K562 (cell line): ENCODE measurements around the gene SOCS3. TPM values are rescaled to one million over a fixed set of nuclear protein-coding genes. Genes with fewer than 3 reads are reported as not detected.

ENCODE experiments used
- ATAC-seq: fragments of 200-7000 bp; cut with Tn5 transposase; 3 replicates; pipeline ENCODE4 v1.9.1; 2020; ENCODE audit warnings: moderate library complexity
- BruUV-seq: library from RNA; stranded (reverse); fragments of 400-500 nt; replicated peaks from 2 replicates; lab custom pipeline; 2021; lab: Mats Ljungman, UMichigan
- CTCF ChIA-PET: fragments of 300-600 bp; formaldehyde crosslinking; extraction: SDS; loops from one replicate; lab custom pipeline; 2021; ENCODE audit warnings: low intra/inter-chr PET ratio; lab: Yijun Ruan, JAX
- POLR2A ChIA-PET: fragments of 300-600, 350-650 bp; sonication (Branson Sonifier 250); formaldehyde crosslinking; extraction: SDS; loops from one replicate; lab custom pipeline; 2021; ENCODE audit warnings: antibody characterized with exemption, inconsistent platforms; lab: Yijun Ruan, JAX
- DNase-seq, 4 experiments: peaks; one replicate each; pipeline versions ENCODE4 v3.0.0 to v3.0.0-alpha.2; 2011 to 2018; ENCODE audit warnings: low spot score in 3 of 4, mixed read lengths in 3 of 4; ENCODE audit errors: extremely low read depth in 1 of 4
- FAIRE-seq: peaks from 2 replicates; lab custom pipeline; 2011; peaks lifted over from hg19 to GRCh38; lab: Jason Lieb, UNC
- H2AFZ ChIP-seq: 2 replicates; pipeline ENCODE4 v1.6.0; 2011; ENCODE audit warnings: low read depth, low read length, control low read depth, inconsistent platforms
- H3K27ac ChIP-seq: fragments of 200-600 bp; 3 replicates; pipeline ENCODE4 v1.8.0; 2011; ENCODE audit warnings: low read depth, mild to moderate bottlenecking, control low read depth, inconsistent platforms, low read length, moderate library complexity, mixed read lengths; ENCODE audit errors: extremely low read depth
- H3K27me3 ChIP-seq, 2 experiments: fragments of 300-600 bp in 1 of 2; 2 replicates in 1 of 2; 3 replicates in 1 of 2; pipeline versions ENCODE4 v1.6.0 to v1.8.0; 2011; ENCODE audit warnings: inconsistent platforms in 2 of 2, low read length in 2 of 2, mild to moderate bottlenecking in 1 of 2, mixed read lengths in 1 of 2, moderate library complexity in 1 of 2; ENCODE audit not compliant: control insufficient read depth in 2 of 2, insufficient read depth in 2 of 2
- H3K36me3 ChIP-seq: fragments of 300-600 bp; 3 replicates; pipeline ENCODE4 v1.8.0; 2011; ENCODE audit warnings: mild to moderate bottlenecking, low read length, inconsistent platforms; ENCODE audit not compliant: control insufficient read depth, insufficient read depth
- H3K4me1 ChIP-seq, 2 experiments: fragments of 200-600 bp in 1 of 2; replicated peaks in 1 of 2; 2 replicates in 1 of 2; 3 replicates in 1 of 2; pipeline versions ENCODE4 v1.5.1 to v1.8.0; 2011; ENCODE audit warnings: inconsistent platforms in 2 of 2, low read length in 2 of 2, mild to moderate bottlenecking in 1 of 2, mixed read lengths in 1 of 2, moderate library complexity in 1 of 2; ENCODE audit not compliant: control insufficient read depth in 2 of 2, insufficient read depth in 2 of 2
- H3K4me2 ChIP-seq: 2 replicates; pipeline ENCODE4 v1.6.1; 2011; ENCODE audit warnings: low read length, control low read depth, inconsistent platforms, mixed read lengths; ENCODE audit not compliant: insufficient read depth
- H3K4me3 ChIP-seq: fragments of 200-600 bp; sonication (generic), shearing (Covaris generic); 2 replicates; pipeline ENCODE4 v1.5.1; 2016; ENCODE audit warnings: control low read depth, inconsistent platforms
- H3K79me2 ChIP-seq: fragments of 200-600 bp; 3 replicates; pipeline ENCODE4 v1.8.0; 2011; ENCODE audit warnings: low read length, inconsistent platforms; ENCODE audit not compliant: control insufficient read depth, insufficient read depth
- H3K9ac ChIP-seq, 2 experiments: 2 replicates each; pipeline versions ENCODE4 v1.6.0 to v1.6.1; 2011; ENCODE audit warnings: low read depth in 2 of 2, low read length in 2 of 2, control low read depth in 1 of 2, inconsistent platforms in 1 of 2, mild to moderate bottlenecking in 1 of 2, mixed read lengths in 1 of 2; ENCODE audit not compliant: insufficient read depth in 1 of 2
- H3K9me1 ChIP-seq: one replicate; pipeline ENCODE4 v1.6.0; 2011; ENCODE audit warnings: inconsistent platforms, mild to moderate bottlenecking, low read length, moderate library complexity; ENCODE audit not compliant: control insufficient read depth, insufficient read depth
- H3K9me3 ChIP-seq: replicated peaks from 2 replicates; pipeline ENCODE4 v1.5.1; 2011; ENCODE audit warnings: low read depth, low read length, inconsistent platforms; ENCODE audit not compliant: control insufficient read depth, insufficient read depth
- H4K20me1 ChIP-seq: replicated peaks from 2 replicates; pipeline ENCODE4 v1.6.1; 2011; ENCODE audit warnings: low read length, inconsistent platforms, mixed read lengths; ENCODE audit not compliant: control insufficient read depth, insufficient read depth
- ARHGAP35 ChIP-seq: fragments of 450-650 bp; IDR thresholded peaks from 2 replicates; pipeline ENCODE4 v1.6.1; 2018; ENCODE audit not compliant: partially characterized antibody
- C11orf30 ChIP-seq: fragments of 450-650 bp; IDR thresholded peaks from 2 replicates; pipeline ENCODE4 v1.6.1; 2016; ENCODE audit warnings: low read depth, mild to moderate bottlenecking
- CBX1 ChIP-seq: sonication (generic); IDR thresholded peaks from 2 replicates; pipeline ENCODE4 v1.6.1; 2016; ENCODE audit warnings: antibody characterized with exemption, low read depth, mild to moderate bottlenecking
- HMGN3 ChIP-seq: IDR thresholded peaks from 2 replicates; pipeline ENCODE4 v1.6.1; 2011; ENCODE audit warnings: borderline replicate concordance, low read depth, mild to moderate bottlenecking, mixed read lengths, low read length; ENCODE audit not compliant: insufficient read length; ENCODE audit errors: extremely low read depth
- MAFG ChIP-seq: fragments of 450-650 bp; conservative IDR thresholded peaks from 2 replicates; pipeline ENCODE4 v1.6.1; 2016; ENCODE audit warnings: missing genetic modification characterization, missing compliant biosample characterization
- MCM5 ChIP-seq: fragments of 450-650 bp; IDR thresholded peaks from 2 replicates; pipeline ENCODE4 v1.6.1; 2016; ENCODE audit warnings: low read depth
- POLR2AphosphoS5 ChIP-seq: IDR thresholded peaks from 2 replicates; pipeline ENCODE4 v1.6.1; 2011; ENCODE audit warnings: mild to moderate bottlenecking, low read depth, low read length, moderate library complexity; ENCODE audit not compliant: control insufficient read depth, insufficient read depth
- POLR2B ChIP-seq: fragments of 450-650 bp; IDR thresholded peaks from 2 replicates; pipeline ENCODE4 v1.6.1; 2018; ENCODE audit warnings: low read depth; ENCODE audit not compliant: partially characterized antibody
- TEAD2 ChIP-seq: fragments of 450-650 bp; IDR thresholded peaks from 2 replicates; pipeline ENCODE4 v1.6.1; 2016; ENCODE audit warnings: missing genetic modification characterization, control low read depth, missing compliant biosample characterization
- TGIF2 ChIP-seq: sonication (generic); formaldehyde crosslinking; IDR thresholded peaks from 2 replicates; pipeline ENCODE4 v1.8.1; 2022; ENCODE audit warnings: mild to moderate bottlenecking, missing genetic modification reagents, moderate library complexity
- ZBTB1 ChIP-seq: sonication (generic); formaldehyde crosslinking; IDR thresholded peaks from 2 replicates; pipeline ENCODE4 v1.8.1; 2023; ENCODE audit warnings: missing genetic modification reagents, low read depth, mild to moderate bottlenecking, borderline replicate concordance
- ZNF764 ChIP-seq: fragments of 250-450 bp; sonication (Bioruptor Pico); IDR thresholded peaks from 2 replicates; pipeline ENCODE4 v1.4.0; 2020; ENCODE audit warnings: low read depth, mild to moderate bottlenecking, moderate library complexity
- ZNF785 ChIP-seq: fragments of 250-450 bp; sonication (Bioruptor Pico); IDR thresholded peaks from 2 replicates; pipeline ENCODE4 v1.4.0; 2020; ENCODE audit warnings: mild to moderate bottlenecking
- WGBS: fragments of 100-300 bp; shearing (Covaris generic); methylation state at CpG from one replicate; pipeline ENCODE4 v1.1.6; 2016; ENCODE audit warnings: low coverage, mixed read lengths; ENCODE audit not compliant: insufficient coverage; ENCODE audit errors: missing lambda C conversion rate; 5-methylcytosine and 5-hydroxymethylcytosine counted together
- in situ Hi-C: fragments of 300-500 bp; cut with MboI; formaldehyde crosslinking; loops from 4 replicates; pipeline ENCODE4 v1.15.0; 2018; ENCODE audit warnings: inconsistent platforms, mixed read lengths
- intact Hi-C: fragments of 100-400 bp; cut with micrococcal nuclease; formaldehyde crosslinking; loops from 2 replicates; pipeline ENCODE4 v1.14.2; 2022
- polyA plus RNA-seq, 8 experiments: library from polyadenylated mRNA; depleted of rRNA in 4 of 8; stranded (reverse) in 5 of 8; unstranded in 3 of 8; fragments of >200 nt; fragmentation: Nextera tagmentation in 2 of 8; fragmentation: Illumina TruSeq in 1 of 8; extraction: Ambion mirVana in 2 of 8; extraction: Trizol in 1 of 8; gene quantifications; 2 replicates each; pipeline versions ENCODE4 v1.2.1 to v1.2.3, GENCODE V29; 2011 to 2014; ENCODE audit warnings: inconsistent platforms in 1 of 8, missing spikeins in 1 of 8
- total RNA-seq, 7 experiments: library from RNA; depleted of rRNA in 6 of 7; stranded (reverse); fragments of >200 nt in 6 of 7; fragmentation: Illumina TruSeq in 2 of 7; extraction: Trizol in 2 of 7; gene quantifications; 2 replicates each; pipeline versions ENCODE4 v1.2.1 to v1.2.3, GENCODE V29; 2011 to 2021; ENCODE audit warnings: low replicate concordance in 1 of 7
- TF ChIP-seq, protein P1 (sequence below): fragments of 450-650 bp; IDR thresholded peaks from 2 replicates; pipeline ENCODE4 v1.6.1; 2014; ENCODE audit warnings: low read depth, mild to moderate bottlenecking, moderate library complexity, borderline replicate concordance

Gene SOCS3
- total and polyA plus RNA-seq, 9 of the 15 experiments (the other 6 are each of a cell fraction or from before 2014, with no cell fraction given) = 0.56 to 38.9 (median 13.7) TPM

DNA sequence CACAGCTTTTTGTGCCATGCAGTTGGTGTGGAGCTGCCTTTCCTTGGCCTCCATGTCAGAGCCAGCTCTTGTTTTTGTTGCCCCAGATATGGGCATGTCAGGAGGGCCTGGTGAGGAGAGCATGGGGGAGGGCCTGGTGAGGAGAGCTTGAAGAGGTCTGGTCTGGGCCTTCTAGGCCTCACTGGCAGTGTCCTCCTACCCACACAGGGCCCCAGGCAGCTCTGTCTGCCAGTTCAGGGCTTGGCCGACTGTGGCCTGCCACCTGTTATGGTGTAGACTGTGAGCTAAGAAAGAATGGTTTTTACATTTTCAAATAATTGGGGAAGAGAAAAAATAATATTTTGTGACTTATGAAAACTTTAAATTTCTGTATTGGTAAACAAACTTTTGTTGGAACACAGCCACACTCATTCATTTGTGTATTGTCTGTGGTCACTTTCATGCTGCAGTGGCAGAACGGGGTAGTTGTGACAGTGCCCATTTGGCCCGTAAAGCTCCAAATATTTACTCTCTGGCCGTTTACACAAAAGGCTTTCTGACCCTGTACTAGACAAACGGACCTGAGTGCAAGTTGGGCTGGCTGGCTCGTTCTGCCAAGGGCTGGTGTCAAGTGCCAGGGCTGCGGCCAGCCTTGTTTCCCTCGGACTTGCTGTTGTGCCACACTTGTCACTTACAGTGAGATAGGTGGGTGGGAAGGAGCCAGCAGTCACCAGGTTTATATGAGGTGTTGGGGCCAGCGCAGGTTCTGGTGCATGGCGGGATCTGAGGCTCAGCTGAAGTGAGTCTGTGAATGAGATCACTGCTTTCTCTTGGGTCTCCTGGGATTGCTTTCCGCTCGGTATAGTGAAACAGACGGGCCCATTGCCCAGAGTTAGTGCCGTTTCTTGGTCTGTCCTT, 36.8 kb upstream of the SOCS3 start:
- Histone ChIP-seq H3K4me3 (no peak overlapping the region), H3K79me2 (peaks cover 16% of the 10 kb centered on the region), H4K20me1 (no peaks in the 10 kb centered on the region), H3K27me3 (no peaks in the 10 kb centered on the region), H3K9me1 (no peaks in the 10 kb centered on the region), H2AFZ (no peak overlapping the region), H3K4me2 (no peak overlapping the region), H3K9ac (no peak overlapping the region), H3K4me1 (peaks cover 0 to 4% of the 10 kb centered on the region in 2 experiments; a peak in 1 of 5 replicates), H3K9me3 (no peaks in the 10 kb centered on the region), H3K36me3 (peaks cover 89% of the 10 kb centered on the region; the same call in 2 of the 3 replicates), H3K27ac (no peak overlapping the region)
- 85% methylated on average over 14 of the region's 14 CpGs for WGBS
- ChIA-PET CTCF (no interaction called here), POLR2A (interaction anchor here (0.8 to 1.6 kb wide), 4 partner anchors 9 to 1327 kb away, joined by 3 to 6 read pairs (median 4); no protein-coding TSS in a partner anchor)
- ATAC-seq (no peak), FAIRE-seq (no peak), DNase-seq (no peak)
- BruUV-seq = no TSS peak
- TF ChIP-seq ZNF785 (no peak), HMGN3 (no peak), CBX1 (no peak), POLR2B (no peak), MAFG (tag) (no peak), ARHGAP35 (no peak), TEAD2 (no peak), C11orf30 (no peak), ZBTB1 (no peak), ZNF764 (CRISPR knock-in tag) (no peak), POLR2AphosphoS5 (no peak), TGIF2 (CRISPR knock-in tag) (no peak), MCM5 (no peak)
- TF ChIP-seq, protein P1, sequence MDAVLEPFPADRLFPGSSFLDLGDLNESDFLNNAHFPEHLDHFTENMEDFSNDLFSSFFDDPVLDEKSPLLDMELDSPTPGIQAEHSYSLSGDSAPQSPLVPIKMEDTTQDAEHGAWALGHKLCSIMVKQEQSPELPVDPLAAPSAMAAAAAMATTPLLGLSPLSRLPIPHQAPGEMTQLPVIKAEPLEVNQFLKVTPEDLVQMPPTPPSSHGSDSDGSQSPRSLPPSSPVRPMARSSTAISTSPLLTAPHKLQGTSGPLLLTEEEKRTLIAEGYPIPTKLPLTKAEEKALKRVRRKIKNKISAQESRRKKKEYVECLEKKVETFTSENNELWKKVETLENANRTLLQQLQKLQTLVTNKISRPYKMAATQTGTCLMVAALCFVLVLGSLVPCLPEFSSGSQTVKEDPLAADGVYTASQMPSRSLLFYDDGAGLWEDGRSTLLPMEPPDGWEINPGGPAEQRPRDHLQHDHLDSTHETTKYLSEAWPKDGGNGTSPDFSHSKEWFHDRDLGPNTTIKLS = no peak
- intact Hi-C loops (no loop called here), in situ Hi-C loops (no loop called here)
